Uterus (tissue), 2 donors: ENCODE results near the gene ACY1.

Source experiments
- CTCF ChIP-seq, 4 experiments: fragments of 200-600 bp in 2 of 4; fragments of 450-650 bp in 2 of 4; sonication (generic) in 2 of 4; IDR thresholded peaks; one replicate each; pipeline ENCODE4 v1.5.1; 2016 to 2019; ENCODE audit warnings: antibody characterized with exemption in 4 of 4, mild to moderate bottlenecking in 2 of 4, moderate library complexity in 1 of 4
- POLR2A ChIP-seq, 2 donors: fragments of 450-650 bp; IDR thresholded peaks; one replicate each; pipeline ENCODE4 v1.6.1; 2016; ENCODE audit warnings: antibody characterized with exemption in 2 of 2, mild to moderate bottlenecking in 1 of 2, moderate library complexity in 1 of 2

- TF ChIP-seq CTCF (IDR thresholded peaks at IDR 0.05) (no peak), POLR2A (IDR thresholded peaks at IDR 0.05) (no peak)
These were observed 17.3 kb upstream of the ACY1 start for GRCh38 chr3:51966016-51966415.
